Endodermal cell (in vitro differentiated cells): ENCODE data around the gene CCDC24. TPM values are rescaled to one million over a fixed set of nuclear protein-coding genes. Genes with fewer than 3 reads are reported as not detected.

ENCODE experiments used
- DNase-seq: peaks from one replicate; pipeline ENCODE4 v3.0.0-alpha.2; 2017
- H3K27ac ChIP-seq: 2 replicates; pipeline ENCODE4 v1.5.1; 2013; ENCODE audit warnings: mild to moderate bottlenecking, low read depth, low read length, moderate library complexity
- H3K27me3 ChIP-seq: 2 replicates; pipeline ENCODE4 v1.6.1; 2013; ENCODE audit warnings: mild to moderate bottlenecking, low read length, moderate library complexity; ENCODE audit not compliant: insufficient read depth, control insufficient read depth, poor library complexity, severe bottlenecking
- H3K36me3 ChIP-seq: 2 replicates; pipeline ENCODE4 v1.7.0; 2013; ENCODE audit warnings: mild to moderate bottlenecking, low read length, moderate library complexity; ENCODE audit not compliant: control insufficient read depth, insufficient read depth
- H3K4me1 ChIP-seq: one replicate; pipeline ENCODE4 v1.7.0; 2013; ENCODE audit warnings: low read length; ENCODE audit not compliant: control insufficient read depth, insufficient read depth
- H3K4me3 ChIP-seq: 2 replicates; pipeline ENCODE4 v1.5.1; 2013; ENCODE audit warnings: mild to moderate bottlenecking, low read length, moderate library complexity
- H3K9ac ChIP-seq: 2 replicates; pipeline ENCODE4 v1.6.1; 2013; ENCODE audit warnings: mild to moderate bottlenecking, low read length, moderate library complexity; ENCODE audit not compliant: poor library complexity, severe bottlenecking; ENCODE audit errors: extremely low read depth
- H3K9me3 ChIP-seq: 2 replicates; pipeline ENCODE4 v1.6.1; 2013; ENCODE audit warnings: mild to moderate bottlenecking, low read length, moderate library complexity; ENCODE audit not compliant: control insufficient read depth
- H3K27ac Mint-ChIP-seq: 2 replicates; pipeline ENCODE4 v1.8.0; 2020; ENCODE audit warnings: mixed read lengths
- H3K27me3 Mint-ChIP-seq: 2 replicates; pipeline ENCODE4 v1.8.0; 2021; ENCODE audit warnings: mild to moderate bottlenecking, mixed read lengths; ENCODE audit not compliant: insufficient read depth
- H3K36me3 Mint-ChIP-seq: 2 replicates; pipeline ENCODE4 v1.8.0; 2020; ENCODE audit warnings: low read depth, mixed read lengths
- H3K4me1 Mint-ChIP-seq: 2 replicates; pipeline ENCODE4 v1.8.0; 2020; ENCODE audit warnings: mixed read lengths
- H3K4me3 Mint-ChIP-seq: 2 replicates; pipeline ENCODE4 v1.8.0; 2020; ENCODE audit warnings: mild to moderate bottlenecking, moderate library complexity, mixed read lengths
- H3K9me3 Mint-ChIP-seq: 2 replicates; pipeline ENCODE4 v1.8.0; 2020; ENCODE audit warnings: mild to moderate bottlenecking, mixed read lengths
- CTCF ChIP-seq: fragments of 200-600 bp; sonication (generic); conservative IDR thresholded peaks from 2 replicates; pipeline ENCODE4 v1.5.0; 2021; ENCODE audit warnings: antibody characterized with exemption, mild to moderate bottlenecking
- WGBS, 2 experiments: methylation state at CpG; one replicate each; pipeline versions ENCODE4 v1.1.5 to v1.1.7; 2013; ENCODE audit warnings: missing lambda C conversion rate in 2 of 2, mixed read lengths in 1 of 2; ENCODE audit not compliant: insufficient coverage in 1 of 2, insufficient read length in 1 of 2; 5-methylcytosine and 5-hydroxymethylcytosine counted together
- total RNA-seq, 2 donors: library from RNA; stranded (reverse); fragmentation: NEBNext Ultra II Directional in 1 of 2; extraction: Animal tissue kit (Norgen Biotek cat#: 25700) in 1 of 2; gene quantifications; 2 replicates in 1 of 2; 3 replicates in 1 of 2; pipeline ENCODE4 v1.2.1, GENCODE V29; 2021

Gene CCDC24
- total RNA-seq, 2 donors from 2014 or later: 26.6 to 31.1 TPM

GRCh38 chr1:43983253-43983899, 8.0 kb upstream of the CCDC24 start:
- H3K4me3 Mint-ChIP-seq: no peak overlapping the region
- Histone ChIP-seq H3K9ac (no peak overlapping the region), H3K27me3 (no peaks in the 10 kb centered on the region), H3K4me1 (peaks cover 4% of the 10 kb centered on the region), H3K36me3 (peaks cover 16% of the 10 kb centered on the region), H3K27ac (no peak overlapping the region), H3K4me3 (no peak overlapping the region), H3K9me3 (no peaks in the 10 kb centered on the region)
- H3K36me3 Mint-ChIP-seq: peaks cover 26% of the 10 kb centered on the region
- TF ChIP-seq CTCF: no peak
- H3K27ac Mint-ChIP-seq: peak overlapping the region; percentile 2
- peaks cover 31% of the 10 kb centered on the region for H3K4me1 Mint-ChIP-seq
- 93 to 97% methylated on average over 7 to 12 of the region's 12 CpGs for WGBS, 2 experiments
- H3K27me3 Mint-ChIP-seq: no peaks in the 10 kb centered on the region
- DNase-seq: no peak
- no peaks in the 10 kb centered on the region for H3K9me3 Mint-ChIP-seq

GRCh38 chr1:43984855-43985254, 6.5 kb upstream of the CCDC24 start:
- 95 to 98% methylated on average over 16 of the region's 16 CpGs for WGBS, 2 experiments
- Mint-ChIP-seq H3K27me3 (no peaks in the 10 kb centered on the region), H3K27ac (no peak overlapping the region)

GRCh38 chr1:43985984-43986595, 5.3 kb upstream of the CCDC24 start:
- Histone ChIP-seq H3K4me1 (no peaks in the 10 kb centered on the region), H3K27ac (no peak overlapping the region), H3K9me3 (no peaks in the 10 kb centered on the region), H3K27me3 (no peaks in the 10 kb centered on the region), H3K9ac (no peak overlapping the region), H3K36me3 (peaks cover 16% of the 10 kb centered on the region), H3K4me3 (no peak overlapping the region)
- no peak overlapping the region for H3K27ac Mint-ChIP-seq
- no peak overlapping the region for H3K4me3 Mint-ChIP-seq
- WGBS, 2 experiments: 91 to 97% methylated on average over 4 of the region's 4 CpGs
- H3K27me3 Mint-ChIP-seq: no peaks in the 10 kb centered on the region
- no peak for DNase-seq
- peaks cover 22% of the 10 kb centered on the region for H3K4me1 Mint-ChIP-seq
- H3K9me3 Mint-ChIP-seq: no peaks in the 10 kb centered on the region
- H3K36me3 Mint-ChIP-seq: peaks cover 26% of the 10 kb centered on the region
- TF ChIP-seq CTCF: no peak

More at GRCh38 chr1:43984855-43985254, 6.5 kb upstream of the CCDC24 start:
- Histone ChIP-seq H3K9me3 (no peaks in the 10 kb centered on the region), H3K27ac (no peak overlapping the region), H3K27me3 (no peaks in the 10 kb centered on the region), H3K4me1 (peaks cover 4% of the 10 kb centered on the region), H3K4me3 (no peak overlapping the region), H3K9ac (no peak overlapping the region), H3K36me3 (peaks cover 16% of the 10 kb centered on the region)
- no peak for DNase-seq
- no peaks in the 10 kb centered on the region for H3K9me3 Mint-ChIP-seq
- TF ChIP-seq CTCF: no peak
- no peak overlapping the region for H3K4me3 Mint-ChIP-seq
- peaks cover 26% of the 10 kb centered on the region for H3K36me3 Mint-ChIP-seq
- peaks cover 26% of the 10 kb centered on the region for H3K4me1 Mint-ChIP-seq
